Measurements from ENCODE around the gene TRPV4.

TRPV4 gene

DNA sequence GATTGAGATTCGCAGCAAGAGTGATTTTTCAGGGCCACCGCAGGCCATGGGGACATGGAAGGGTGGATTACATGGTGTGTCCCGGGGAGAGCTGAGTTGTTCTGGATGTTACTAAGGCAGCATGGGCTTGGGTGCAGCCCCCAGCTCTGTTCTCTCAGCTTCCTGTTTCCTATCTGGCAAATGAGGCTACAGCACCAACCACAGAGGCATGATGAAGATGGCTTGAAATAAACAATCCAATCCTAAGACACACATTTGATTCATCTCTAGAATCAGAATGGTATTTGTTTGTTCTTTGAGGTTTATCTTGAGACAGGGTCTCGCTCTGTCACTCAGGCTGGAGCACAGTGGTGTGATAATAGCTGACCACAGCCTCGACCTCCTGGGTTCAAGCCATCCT lies 25.6 kb upstream of the TRPV4 start:
- no peak for DNase-seq

DNA sequence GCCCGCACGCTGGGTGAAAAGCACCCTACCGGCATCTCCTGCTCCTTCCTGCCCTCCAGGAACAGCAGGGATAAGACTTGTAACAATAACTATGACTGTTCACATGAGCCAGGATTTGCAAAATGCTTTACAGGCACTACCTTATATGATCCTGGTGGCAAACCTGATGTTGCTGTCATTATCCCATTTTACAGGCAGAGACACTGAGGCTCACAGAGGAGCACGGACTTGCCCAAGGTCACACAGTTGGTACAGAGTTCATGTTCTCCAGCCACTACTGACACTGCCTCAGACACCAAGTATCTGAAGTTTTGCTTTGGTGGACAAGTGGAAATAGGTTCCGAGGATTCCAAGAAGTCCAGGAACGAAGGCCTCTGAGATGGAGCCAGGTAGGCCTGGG lies 24.5 kb upstream of the TRPV4 start:
- no peak for DNase-seq

DNA sequence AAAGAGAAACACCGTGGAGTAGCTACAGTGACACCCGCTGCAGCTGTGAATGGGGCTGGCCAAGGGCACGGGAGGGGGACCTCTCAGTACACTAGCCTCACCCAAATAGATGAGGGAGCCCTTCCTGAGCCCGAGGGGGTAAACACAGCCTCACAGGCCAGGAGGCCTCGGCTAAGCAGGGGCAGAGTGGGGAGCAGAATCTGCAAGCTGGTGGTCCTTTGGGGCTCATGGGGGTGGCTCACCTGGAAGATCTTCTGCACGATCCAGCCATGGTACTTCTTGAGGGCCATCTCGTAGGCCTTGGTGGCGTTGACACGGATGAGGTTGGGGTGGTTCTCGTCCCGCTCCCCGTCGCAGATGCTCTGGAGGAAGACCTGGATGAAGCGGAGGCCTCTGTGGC lies 22.2 kb upstream of the TRPV4 start:
- DNase-seq = no peak

DNA sequence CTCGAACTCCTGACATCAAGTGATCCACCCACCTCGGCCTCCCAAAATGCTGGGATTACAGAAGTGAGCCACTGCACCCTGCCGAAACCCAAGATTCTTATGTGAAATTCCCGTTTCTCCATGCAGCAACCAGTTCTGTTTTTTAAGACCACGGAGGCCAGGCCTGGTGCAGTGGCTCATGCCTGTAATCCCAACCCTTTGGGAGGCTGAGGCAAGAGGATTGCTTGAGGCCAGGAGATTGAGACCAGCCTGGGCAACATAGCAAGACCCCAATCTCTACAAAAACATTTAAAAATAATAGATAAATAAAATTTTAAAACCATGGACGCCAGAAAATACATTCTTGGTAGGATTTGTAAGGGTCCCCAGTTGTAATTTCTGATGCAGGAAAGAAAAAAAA lies 17.3 kb upstream of the TRPV4 start:
- peak in 1 of 2 donors; percentile 33 for DNase-seq

DNA sequence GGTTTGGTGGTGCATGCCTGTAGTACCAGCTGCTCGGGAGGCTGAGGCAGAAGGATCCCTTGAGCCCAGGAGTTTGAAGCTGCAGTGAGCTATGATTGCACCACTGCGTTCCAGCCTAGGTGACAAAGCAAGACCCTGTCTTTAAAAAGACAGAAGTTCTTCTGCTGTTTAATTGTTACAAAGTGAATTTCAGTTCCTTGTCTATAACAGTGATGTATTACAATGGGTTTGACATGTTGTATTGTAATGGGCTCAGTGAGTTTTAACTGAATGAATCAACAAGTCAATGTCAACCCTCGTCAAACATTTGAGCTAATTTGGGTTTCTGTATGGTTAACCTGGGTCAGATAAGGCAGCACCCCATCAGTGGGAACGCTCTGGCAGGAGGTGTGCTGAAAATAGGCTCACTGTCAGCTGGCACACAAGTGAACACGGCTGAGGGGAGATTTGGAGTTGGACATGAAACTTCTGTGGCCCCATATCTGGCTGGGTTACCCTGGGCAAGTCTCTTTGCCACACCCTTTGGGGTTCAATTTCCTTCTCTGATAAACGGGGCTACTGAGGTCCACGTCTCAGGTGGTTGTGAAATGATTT lies 14.0 kb upstream of the TRPV4 start:
- DNase-seq = peak in 1 of 2 donors; percentile 16

DNA sequence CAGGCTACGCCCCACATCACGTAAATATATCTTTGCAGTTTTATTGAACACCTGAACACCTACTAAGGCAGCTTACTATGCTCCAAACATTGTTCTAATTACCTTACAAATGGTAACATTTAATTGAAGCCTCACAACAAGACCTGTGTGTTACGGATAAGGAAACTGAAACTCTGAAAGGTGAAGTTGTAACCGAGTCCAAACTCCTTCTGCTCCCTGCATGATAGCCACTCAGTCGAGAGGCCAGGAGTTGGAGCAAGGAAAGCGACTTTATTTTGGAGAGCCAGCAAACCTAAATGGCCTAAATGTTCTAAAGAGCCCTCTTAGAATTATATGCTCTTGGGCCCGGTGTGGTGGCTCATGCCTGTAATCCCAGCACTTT lies 12.6 kb upstream of the TRPV4 start:
- DNase-seq = no peak

DNA sequence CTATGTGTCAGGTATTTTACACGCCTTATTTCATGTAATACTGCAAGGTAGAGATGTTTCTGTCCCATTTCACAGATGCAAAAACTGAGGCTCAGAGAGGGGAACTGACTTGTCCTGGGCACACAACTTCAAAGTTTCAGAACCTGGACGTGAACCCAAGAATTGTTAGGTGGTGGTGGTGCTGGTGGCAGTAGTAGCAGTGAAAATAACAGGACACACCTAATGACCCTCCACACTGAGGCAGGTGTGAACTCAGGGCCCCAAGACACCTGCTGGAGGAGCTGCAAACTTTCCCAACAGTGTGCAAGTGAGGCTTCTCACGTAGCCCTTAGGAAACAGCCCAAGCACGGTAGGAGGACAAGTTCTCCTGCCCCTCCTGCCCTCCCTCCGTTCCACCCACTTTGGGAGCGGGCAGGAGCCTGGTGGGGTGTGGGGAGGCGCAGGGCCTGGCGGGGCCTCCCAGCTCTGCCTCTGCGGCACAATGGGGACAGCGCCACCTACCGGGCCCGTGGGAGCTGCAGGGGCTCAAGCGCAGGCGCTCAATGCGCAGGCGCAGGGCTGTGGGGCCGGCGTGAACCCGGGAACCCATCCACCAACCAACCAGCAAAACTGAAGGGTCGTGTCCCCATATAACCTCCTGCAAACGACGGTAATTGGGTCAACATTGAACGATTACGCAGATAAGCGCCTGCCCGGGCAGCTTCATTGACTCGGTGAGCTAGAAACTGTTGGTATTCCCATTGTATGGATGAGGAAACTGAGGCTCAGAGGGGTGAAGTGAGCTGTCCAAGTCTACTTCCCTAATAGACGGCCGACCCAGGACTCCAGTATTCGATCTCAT lies 12.0 kb upstream of the TRPV4 start:
- peak; percentile 66 to 96 for DNase-seq

DNA sequence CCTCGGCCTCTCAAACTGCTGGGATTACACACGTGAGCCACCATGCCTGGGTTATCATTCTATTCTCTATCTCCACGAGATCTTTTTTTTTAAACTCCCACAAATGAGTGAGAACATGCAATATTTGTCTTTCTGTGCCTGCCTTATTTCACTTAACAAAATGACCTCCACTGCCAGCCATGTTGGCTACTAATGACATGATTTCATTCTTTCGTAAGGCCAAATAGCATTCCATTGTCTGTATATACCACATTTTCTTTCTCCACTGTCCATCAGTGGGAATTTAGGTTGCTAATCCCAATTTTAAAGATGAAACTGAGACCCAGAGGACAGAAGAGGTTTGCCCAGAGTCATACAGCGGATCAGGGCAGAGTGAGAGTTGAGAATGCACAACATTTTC lies 10.9 kb upstream of the TRPV4 start:
- DNase-seq = no peak

DNA sequence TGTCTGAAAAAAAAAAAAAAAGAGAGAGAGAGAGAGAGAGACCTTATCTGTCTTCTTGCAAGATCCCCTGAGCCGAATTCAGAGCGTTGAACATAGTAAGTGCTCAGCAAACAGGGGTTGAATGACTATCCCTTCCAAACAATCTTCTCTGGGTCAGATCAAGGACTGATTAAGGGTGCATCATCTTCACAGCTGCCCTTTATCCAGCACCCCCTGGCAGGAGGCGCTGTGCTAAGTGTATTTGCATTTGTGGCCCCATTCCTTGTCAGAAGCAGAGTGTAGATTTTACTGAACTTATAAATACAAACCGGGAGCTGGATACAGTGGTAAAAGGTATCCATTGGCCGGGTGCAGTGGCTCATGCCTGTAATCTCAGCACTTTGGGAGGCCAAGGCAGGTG lies 8.8 kb upstream of the TRPV4 start:
- no peak for DNase-seq

DNA sequence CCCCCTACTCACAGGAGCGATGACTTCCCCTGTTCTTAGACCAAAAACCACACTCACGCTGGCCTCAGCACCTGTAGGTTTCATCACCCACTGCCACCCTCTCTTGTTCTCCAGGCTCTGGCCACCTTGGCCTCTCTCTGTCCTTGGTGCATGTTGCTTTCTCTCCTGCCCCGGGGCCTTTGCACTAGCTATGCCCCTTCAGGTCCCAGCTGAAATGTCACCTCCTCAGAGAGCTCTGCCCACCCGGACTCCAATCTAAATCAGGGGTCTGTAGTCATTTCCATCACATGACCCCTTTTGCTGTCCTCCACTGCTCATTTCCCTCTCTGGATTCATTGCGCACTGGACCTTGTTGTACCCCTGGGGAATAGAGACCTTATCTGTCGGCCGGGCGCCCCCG lies 8.2 kb upstream of the TRPV4 start:
- no peak for DNase-seq

DNA sequence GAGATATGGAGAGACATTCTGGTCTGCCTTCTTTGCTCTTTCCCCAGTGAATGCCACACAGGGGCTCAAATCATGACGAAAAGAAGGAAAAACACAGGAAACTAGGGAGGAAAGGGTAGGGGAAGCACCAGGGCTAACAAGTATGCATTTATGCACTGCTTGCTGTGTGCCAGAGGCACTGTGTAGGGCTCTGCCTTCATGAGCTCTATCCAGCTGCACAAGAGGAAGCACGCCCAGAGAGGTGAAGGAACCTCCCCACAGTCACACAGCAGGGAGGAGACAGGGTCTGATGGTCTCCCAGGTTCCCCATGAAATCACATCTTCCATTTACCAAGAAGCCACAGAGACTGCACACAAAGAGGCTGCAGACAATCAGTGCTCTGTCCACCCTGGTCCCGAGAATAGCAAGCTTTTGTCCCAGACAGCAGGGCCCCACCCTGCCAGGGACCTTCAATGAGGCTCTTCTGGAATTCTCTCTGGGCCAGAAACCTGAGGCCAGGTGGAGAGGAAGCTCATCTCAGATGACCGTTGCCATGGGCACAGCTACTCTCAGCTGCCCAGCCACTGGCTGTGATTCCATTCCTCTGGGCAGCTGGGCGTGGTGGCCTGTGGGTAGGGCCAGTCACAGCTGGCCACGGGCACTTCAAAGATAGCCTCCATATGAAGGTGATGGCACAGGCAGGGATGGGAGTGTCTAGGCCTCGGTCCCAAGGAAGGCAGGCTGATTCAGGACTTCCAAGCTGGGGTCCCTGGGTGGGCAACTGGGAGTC lies 7.3 kb upstream of the TRPV4 start:
- no peak for DNase-seq

DNA sequence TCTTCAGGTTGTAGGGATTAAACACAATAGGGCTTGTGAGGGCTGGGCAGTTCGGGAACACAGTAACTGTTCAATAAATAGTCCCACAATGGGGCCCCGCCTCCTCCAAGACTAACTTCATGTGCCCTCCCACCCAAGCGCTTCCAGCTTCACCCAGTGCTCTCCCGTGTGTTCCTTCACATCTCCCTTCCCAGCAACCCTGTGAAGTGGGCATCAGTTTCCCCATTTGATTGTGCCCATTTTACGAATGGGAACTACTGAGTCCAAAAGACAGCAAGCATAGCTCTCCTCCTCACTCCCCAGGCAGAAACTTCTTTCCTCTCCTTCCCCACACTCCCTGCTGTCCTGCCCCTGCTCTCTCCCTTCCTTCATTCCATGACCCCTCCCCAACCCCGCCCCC lies 6.2 kb upstream of the TRPV4 start:
- no peak for DNase-seq

DNA sequence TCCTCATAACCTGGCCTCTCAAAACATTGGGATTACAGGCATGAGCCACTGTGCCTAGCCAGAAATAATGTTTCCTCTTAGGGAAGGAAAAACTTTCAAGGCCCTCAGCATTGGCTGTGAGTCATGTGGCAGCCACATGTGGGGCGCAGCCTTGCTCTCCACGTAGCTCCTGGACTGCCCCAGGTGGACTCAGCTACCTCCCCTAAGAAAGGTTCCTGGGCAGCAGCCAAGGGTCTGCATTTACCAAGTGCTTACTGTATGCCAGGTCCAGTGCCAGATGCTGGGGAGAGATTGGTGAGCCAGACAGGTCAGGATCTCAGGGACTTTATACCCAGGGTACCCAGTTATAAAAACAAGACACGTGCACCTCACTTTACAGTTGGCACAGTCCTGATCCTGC lies 3.7 kb upstream of the TRPV4 start:
- DNase-seq = no peak

DNA sequence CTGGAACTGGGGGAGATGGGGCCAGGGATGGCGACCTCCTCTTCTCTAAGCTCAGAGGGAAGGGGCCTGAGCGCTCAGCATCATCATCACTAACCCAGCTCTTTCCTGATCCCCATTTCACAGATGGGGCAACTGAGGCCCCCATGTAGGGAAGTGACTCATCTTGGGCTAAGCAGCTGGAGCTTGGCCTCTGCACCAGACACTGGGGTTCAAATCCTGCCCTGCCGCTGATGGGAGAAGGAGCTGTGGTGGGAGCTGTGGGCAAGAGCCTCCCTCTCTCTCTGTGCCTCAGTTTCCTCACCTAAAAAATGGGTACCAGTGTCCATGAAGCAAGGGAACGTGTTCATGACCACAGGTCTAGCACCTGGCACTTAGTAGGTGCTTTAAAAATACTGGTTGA lies 2.6 kb upstream of the TRPV4 start:
- no peak for DNase-seq

DNA sequence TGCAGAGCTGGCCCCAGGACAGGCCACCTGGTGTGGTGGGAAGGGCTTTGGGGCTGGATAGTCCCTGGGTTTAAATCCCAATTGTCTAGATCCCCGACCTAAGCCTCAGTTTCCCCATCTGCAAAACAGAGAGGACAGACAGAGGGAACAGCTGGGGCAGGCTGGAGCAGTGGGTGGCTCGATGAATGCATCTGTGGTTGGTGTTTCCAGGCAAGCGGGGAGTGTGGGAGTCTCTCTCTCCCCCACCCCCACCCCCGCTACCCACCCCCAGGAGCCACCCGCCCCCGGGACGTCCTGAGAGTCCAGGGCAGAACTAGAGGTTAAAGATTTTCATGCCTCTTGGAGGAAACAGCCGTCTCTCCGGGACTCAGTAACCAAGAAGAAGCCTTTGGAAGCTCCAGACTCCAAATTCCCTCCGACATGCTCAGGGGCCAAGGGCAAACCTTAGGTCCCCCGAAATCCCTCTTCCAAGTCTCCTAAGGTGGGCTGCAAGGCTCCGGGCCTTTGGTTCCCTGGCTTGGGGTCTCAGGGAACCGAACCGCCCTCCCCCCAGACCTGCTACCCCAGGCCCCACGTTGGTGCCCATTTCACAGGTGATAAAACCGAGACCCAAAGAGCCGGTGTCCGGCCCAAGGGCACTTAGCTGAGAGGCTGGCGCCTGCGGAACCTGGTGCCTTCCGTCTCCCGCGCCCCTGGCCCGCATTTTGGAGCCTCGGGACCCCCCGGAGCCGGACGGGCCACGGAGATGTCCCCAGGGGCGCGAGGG lies 474 bp downstream of the TRPV4 start:
- no peak for DNase-seq

DNA sequence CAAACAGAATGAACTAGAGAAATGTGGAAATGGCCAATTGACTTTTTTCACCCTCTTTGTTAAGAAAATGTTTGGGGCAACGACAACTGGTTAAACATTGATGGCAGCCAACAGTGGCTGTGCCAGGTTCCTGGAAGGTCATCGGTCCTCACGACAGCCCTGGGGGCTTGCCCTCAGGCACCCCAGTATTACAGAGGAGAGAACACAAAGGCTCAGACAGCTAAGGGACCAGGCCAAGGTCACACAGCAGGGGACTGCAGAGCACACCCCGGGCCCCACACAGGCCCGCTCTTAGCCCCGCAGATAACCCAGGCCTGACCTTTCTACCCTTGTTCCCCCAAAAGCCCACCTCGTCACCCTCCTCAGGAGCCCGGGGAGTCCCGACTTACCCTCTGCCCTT lies 1.3 kb downstream of the TRPV4 start:
- no peak for DNase-seq

DNA sequence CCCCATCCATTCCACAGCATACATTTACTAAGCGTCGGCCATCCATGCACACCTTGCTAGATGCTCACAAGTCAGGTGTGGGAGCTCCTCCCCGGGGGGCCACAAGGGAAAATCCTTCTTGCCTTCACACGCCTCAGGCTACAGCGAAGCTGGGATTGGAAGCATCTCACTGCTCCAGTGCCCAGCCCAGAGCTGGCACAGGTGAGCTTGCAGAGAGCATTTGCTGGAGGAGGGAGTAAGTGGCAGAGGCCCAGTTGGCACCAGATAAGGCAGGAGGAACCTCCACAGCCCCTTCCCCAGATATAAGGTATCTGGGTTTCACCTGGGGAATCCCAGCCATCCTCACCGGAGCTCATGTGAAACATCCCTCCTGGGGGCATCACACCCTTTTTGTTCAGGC lies 1.8 kb downstream of the TRPV4 start:
- no peak for DNase-seq

DNA sequence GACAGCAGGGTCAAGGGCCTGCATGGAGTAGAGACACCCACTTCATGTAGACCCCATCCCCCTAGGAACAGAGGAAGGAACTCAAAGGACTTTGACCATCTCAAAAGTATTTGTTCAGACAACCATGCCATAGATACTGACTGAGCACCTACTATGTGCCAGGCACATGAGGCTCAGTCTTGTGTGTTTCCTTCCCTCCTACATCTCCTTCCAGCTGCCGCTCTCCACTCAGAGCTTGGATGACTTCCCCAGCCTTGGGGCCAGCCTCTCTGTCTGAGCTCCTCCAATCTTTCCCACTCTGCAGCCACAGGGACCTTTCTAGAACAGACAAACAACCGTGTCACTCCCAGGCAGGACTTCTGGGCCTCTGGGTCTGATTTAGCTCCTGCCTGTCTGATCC lies 2.5 kb downstream of the TRPV4 start:
- DNase-seq = no peak

DNA sequence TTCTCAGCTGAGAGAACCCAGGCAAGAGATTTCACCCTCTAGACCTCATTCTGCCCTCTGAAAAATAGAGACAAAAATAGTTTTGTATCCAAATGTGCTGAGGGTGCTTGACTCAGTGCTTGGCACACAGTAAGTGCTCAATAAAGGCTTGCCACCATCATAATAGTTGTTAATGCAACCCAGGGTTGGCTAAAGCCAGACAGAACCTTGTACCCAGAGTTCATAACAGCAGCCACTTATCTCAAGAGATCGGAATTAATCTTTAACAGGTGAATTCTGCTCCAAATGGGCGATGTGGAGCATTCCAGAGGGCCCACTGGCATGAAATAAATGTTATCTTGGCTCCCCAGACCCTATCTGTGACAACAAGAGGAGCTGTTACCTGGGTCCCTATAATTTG lies 2.9 kb downstream of the TRPV4 start:
- DNase-seq = no peak

DNA sequence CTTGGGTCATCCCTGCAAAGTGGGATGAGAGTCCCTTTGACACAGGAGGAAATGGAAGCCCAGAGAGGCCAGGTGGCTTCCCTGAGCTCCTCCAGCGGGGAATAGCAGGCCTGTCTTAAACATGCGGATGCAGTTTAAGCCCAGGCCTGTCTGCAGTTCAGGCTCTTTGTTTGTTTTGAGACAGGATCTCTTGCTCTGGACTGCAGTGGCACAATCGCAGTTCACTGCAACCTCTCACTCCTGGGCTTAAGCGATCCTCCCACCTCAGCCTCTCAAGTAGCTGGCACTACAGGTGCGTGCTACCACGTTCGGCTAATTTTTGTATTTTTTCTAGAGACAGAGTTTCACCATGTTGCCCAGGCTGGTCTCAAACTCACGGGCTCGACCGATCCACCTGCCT lies 3.5 kb downstream of the TRPV4 start:
- no peak for DNase-seq

DNA sequence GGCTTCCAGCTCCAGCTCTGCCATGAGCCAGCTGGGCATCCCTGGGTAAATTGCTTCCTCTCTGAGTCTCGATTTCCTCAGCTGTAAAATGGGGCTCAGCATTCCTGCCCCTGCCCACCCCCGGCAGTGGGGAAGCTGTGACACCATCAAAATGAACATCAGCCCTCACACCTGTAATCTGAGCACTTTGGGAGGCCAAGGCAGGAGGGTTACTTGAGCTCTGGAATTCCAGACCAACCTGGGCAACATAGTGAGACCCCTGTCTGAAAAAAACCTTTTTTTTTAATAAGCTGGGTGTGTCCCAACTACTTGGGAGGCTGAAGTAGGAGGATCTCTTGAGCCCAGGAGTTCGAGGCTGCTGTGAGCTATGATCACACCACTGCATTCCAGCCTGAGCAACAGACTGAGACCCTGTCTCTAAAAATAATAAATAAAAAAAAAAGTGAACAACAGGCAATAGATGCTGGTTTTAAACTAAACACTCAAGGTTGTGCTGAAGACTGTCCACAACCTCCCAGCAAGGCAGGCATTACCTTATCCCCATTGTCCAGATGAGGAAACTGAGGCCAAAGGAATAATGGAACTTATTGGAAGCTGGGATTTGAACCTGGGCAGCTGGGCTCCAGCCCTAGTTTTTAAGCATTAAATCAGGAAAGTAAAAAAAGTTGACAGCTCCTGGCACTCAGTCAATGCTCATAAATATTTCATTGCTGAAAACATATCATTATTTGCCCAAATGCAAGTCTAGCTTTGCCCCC lies 4.3 kb downstream of the TRPV4 start:
- no peak for DNase-seq

All from inflammatory macrophage treated with lipopolysaccharide for 1 hour (primary cell).